DOHH2 (cell line): Measurements from ENCODE around the gene PPP4R3A.

Source experiments
- CTCF ChIP-seq: fragments of 200-600 bp; sonication (generic); IDR thresholded peaks from one replicate; pipeline ENCODE4 v1.5.1; 2014; ENCODE audit warnings: antibody characterized with exemption, mild to moderate bottlenecking, low read depth, low read length; ENCODE audit not compliant: poor library complexity, severe bottlenecking
- EZH2phosphoT487 ChIP-seq: fragments of 200-600 bp; sonication (generic); IDR thresholded peaks from 2 replicates; pipeline ENCODE4 v1.6.1; 2017; ENCODE audit warnings: borderline replicate concordance, mild to moderate bottlenecking, antibody characterized with exemption, low read length, moderate library complexity, mixed read lengths

- peak; percentile 12 for TF ChIP-seq CTCF
- no peak for TF ChIP-seq EZH2phosphoT487
These were observed 13.9 kb upstream of the PPP4R3A start for GRCh38 chr14:91523972-91524371.
